Inferior parietal cortex (tissue), 1 donor: ENCODE measurements around the gene PDHX.

Source experiments
- DNase-seq: peaks from one replicate; pipeline ENCODE4 v3.0.0-alpha.2; 2016; ENCODE audit errors: extremely low spot score

Gene PDHX

DNA sequence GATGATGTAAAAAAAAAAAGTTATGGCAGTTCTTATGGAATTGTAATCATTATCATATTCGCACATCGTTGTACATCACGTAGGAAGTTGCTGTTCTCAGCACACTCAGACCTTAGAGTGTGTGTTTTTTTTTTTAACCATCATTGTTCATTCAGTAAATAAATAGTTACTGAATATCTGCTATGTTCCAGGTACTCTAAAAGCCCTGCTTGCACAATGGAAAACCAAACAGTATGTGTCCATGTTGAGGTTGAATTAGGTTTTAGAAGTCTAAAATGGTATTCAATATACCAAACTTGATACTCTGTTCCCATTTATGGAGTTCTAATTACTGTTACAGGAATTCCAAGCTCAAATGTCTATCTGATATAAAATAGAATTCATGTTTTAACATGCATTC lies 41.2 kb downstream of the PDHX start:
- no peak for DNase-seq

GRCh38 chr11:34959770-34960169 lies 43.4 kb downstream of the PDHX start:
- no peak for DNase-seq

DNA sequence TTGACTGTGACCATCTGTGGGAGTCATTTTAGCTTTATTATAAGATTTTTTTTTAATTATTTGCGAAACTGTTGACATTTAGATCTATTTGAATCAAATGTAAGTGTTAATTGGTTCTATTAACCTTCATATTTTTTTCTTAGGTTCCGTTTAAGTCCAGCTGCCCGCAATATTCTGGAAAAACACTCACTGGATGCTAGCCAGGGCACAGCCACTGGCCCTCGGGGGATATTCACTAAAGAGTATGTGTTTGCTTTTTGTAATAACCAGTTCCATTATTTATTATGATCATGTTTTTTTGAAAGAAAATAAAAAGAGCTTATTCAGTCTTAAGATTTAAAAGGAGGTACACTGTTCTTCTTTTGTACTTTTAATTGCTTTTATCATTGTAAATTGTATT lies 43.9 kb downstream of the PDHX start:
- no peak for DNase-seq

GRCh38 chr11:34962034-34962433 lies 45.6 kb downstream of the PDHX start:
- DNase-seq, result no peak

DNA sequence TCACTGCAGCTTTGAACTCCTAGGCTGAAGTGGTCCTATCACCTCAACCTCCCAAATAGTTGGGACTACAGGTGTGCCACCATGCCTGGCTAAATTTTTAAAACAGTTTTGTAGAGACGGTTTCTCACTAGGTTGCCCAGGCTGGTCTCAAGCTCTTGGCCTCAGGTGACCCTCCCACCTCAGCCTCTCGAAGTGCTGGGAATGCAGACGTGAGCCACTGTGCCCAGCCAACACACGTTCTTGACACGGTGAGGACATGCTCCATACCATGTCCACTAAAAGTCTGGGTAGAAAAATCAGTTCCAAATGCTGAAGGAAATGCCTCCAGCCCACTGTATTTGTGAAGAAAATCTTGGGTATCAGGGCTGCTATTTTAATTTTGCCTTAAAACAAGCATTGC lies 46.9 kb downstream of the PDHX start:
- no peak for DNase-seq

DNA sequence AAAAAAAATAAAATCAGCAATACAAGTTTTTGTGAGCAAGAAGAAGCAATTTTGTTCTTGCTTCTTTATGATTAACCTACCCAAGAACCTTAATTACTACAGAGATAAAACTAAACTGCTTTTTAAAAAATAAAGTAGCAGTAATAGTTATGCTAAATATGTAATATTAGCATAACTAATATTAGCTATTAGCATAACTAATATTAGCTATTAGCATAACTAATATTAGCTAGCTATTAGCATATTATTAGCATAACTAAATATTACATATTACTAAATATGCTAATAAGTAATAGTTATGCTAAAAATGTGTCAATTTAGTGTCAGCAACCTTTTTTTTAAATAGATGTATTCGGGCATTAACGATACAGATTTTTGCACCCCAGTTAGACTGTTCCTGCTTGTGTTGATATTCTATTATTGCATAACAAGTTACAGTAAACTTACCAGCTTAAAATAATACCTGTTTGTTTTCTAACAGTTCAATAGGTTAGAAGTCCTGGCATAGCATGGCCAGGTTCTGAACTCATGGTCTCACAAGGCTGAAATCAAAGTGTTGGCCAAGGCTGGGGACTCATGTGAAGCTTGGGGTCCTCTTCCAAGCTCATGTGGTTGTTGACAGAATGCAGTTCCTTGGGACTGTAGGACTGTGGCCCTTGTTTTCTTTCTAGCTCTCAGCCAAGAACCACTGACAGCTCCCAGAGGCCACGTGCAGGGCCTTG lies 48.4 kb downstream of the PDHX start:
- DNase-seq, result no peak

DNA sequence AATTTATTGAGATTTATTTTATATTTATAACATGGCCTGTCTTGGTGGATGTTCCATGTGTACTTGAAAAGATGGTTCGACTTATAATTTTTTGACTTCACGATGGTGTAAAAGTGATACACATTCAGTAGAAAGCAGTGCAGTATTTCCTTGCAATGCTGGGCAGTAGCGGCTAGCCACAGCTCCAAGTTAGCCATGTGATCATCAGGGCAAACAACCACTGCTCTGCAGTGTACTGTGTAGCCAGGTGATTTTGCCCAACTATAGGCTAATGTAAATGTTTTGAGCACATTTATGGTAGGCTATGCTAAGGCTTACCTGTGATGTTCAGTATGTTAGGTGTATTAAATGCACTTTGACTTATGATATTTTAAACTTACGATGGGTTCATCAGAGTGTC lies 52.4 kb downstream of the PDHX start:
- DNase-seq, result no peak

GRCh38 chr11:34970033-34970432 lies 53.6 kb downstream of the PDHX start:
- no peak for DNase-seq

GRCh38 chr11:34970480-34970879 lies 54.1 kb downstream of the PDHX start:
- DNase-seq, result no peak

DNA sequence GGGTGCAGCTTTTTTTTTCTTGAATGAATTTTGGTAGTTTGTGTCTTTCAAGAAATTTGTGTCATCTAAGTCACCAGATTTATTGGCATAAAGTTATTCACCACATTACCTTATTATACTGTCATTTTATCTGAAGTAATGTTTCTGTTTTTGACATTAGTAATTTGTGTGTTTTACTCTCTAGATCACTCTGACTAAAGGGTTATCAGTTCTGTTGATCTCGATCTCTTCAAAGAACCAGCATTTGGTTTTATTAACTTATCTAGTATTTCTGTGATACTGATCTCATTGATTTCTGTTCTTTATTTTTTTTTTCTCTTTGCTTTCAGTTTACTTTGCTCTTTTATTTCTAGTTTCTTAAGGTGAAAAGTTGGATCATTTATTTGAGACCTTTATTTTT lies 55.5 kb downstream of the PDHX start:
- DNase-seq, result no peak

DNA sequence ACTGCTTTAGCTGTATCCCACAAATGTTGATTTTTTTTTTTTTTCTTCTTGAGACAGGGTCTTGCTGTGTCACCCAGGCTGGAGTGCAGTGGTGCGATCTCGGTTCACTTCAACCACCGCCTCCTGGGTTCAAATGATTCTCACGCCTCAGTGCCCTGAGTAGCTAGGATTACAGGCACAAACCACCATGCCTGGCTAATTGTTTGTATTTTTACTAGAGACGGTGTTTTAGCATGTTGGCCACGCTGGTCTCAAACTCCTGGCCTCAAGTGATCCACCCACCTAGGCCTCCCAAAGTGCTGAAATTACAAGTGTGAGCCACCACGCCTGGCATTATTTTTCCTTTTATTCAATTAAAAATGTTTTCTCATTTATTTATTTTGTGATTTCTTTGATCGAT lies 55.9 kb downstream of the PDHX start:
- DNase-seq, result no peak

- DNase-seq, result no peak
Measured at GRCh38 chr11:34972892-34973291, 56.5 kb downstream of the PDHX start.

DNA sequence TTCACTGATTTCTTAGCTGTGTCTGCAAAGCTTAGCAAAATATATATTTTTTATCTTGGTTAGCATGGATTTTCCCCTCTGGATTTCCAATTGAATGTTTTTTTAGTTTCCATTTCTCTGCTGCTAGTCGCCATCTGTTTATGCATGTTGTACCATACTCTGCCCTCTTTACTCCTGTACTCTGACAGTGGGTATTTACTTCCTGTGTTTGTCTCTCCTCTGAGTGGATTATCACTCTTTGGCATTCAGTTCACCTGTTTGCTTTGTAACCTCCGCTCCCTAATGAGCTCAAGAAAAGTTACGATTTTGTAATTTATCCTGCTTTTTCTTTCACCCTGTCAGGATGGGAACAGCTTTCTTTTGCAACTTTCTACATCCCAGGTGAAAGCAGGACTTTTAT lies 59.1 kb downstream of the PDHX start:
- DNase-seq, result no peak

DNA sequence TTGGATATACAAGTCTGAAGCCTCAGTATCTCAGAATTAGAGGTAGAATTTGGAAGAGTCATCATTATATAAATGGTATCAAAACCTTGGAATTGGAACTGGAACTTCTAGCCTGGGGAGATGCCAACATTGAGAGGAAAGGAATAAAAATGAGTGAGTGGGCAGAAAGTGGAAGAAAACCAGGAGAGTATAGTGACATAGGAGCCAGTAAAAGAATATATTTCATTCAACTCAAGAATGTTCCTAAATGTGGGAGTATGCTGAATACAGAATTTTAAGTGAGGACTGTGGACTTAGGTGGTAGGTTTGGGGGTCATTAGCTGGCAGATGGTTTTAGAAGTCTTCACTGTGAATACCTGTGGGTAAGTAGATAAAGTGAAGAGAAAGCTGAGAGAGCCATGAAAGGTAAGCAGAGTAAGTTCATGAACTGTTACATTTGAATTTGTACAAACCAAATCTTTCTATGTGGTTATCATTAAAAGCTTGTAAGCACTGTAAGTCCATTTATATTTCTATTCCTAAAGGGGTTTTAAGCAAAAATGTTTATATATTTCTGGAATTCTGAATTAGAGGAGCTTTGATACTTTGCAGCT lies 60.2 kb downstream of the PDHX start:
- peak; percentile 57 for DNase-seq

GRCh38 chr11:34977089-34977912 lies 60.9 kb downstream of the PDHX start:
- DNase-seq, result no peak

GRCh38 chr11:34978236-34979191 lies 62.1 kb downstream of the PDHX start:
- DNase-seq, result no peak

- DNase-seq, result no peak
Measured at GRCh38 chr11:34984514-34984913, 68.1 kb downstream of the PDHX start.

GRCh38 chr11:34986883-34987520 lies 70.6 kb downstream of the PDHX start:
- no peak for DNase-seq

GRCh38 chr11:34987617-34988016 lies 71.2 kb downstream of the PDHX start:
- no peak for DNase-seq

DNA sequence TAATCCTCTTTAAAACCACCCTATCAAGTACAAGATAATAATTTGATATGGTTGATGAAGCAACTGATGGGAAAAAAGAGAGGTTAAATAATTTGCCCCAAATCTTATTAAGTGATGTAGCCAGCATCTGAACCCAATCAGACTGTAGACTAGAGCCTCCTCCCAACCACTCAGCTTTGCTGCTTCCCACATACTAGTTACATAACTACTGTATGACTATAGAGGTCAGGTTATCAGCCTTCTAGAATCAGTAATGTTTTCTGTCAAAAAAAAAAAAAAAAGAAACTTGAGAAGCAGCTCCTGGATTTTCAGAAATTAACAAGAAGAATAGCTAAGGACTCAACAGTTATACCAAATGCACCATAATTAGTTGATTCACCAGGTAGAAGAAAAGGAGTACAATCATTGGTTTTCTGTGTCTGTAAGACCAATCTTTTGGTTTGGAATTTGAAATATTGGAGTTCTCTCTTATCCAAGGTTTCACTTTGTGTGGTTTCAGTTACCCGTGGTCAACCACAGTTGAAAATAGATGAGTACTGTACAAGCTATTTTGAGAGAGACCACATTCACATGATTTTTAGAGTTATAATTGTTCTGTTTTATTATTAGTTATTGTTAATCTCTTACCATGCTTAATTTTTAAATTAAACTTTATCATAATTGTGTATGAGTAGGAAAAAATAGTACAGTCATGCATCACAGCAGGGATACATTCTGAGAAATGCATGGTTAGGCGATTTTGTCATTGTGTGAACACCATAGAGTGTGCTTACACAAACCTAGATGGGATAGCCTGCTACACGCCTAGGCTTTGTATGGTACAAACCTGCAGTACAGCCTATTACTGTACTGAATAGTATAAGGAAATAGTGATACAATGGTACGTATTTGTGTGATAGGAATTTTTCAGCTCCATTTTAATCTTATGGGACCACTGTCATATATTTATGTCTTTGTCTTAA lies 72.2 kb downstream of the PDHX start:
- DNase-seq, result no peak
